Fibroblast of skin of scalp (primary cell): ENCODE results near the gene MTF2.
"Not testable (repeated sequence)": the region's sequence is repeated elsewhere in the genome, so short reads cannot be mapped to it uniquely, and the experiment has no call there.

ENCODE experiments used
- DNase-seq: peaks from one replicate; pipeline ENCODE4 v3.0.0-alpha.2; 2013

Gene MTF2

GRCh38 chr1:93143136-93143535, 64.1 kb downstream of the MTF2 start:
- DNase-seq, result no peak

GRCh38 chr1:93143769-93144168, 64.7 kb downstream of the MTF2 start:
- no peak for DNase-seq

GRCh38 chr1:93148001-93148400, 68.9 kb downstream of the MTF2 start:
- DNase-seq, result peak; percentile 50

GRCh38 chr1:93150729-93151128, 71.6 kb downstream of the MTF2 start:
- no peak for DNase-seq

GRCh38 chr1:93151474-93151873, 72.4 kb downstream of the MTF2 start:
- DNase-seq, result no peak

- no peak for DNase-seq
Measured at GRCh38 chr1:93152835-93153234, 73.8 kb downstream of the MTF2 start.

- DNase-seq, result no peak
Measured at GRCh38 chr1:93154898-93155297, 75.8 kb downstream of the MTF2 start.

- no peak for DNase-seq
Measured at GRCh38 chr1:93155335-93155734, 76.3 kb downstream of the MTF2 start.

GRCh38 chr1:93159337-93159736, 80.3 kb downstream of the MTF2 start:
- no peak for DNase-seq

- not testable (repeated sequence) for DNase-seq
Measured at GRCh38 chr1:93163314-93163713, 84.2 kb downstream of the MTF2 start.

GRCh38 chr1:93164816-93165215, 85.7 kb downstream of the MTF2 start:
- DNase-seq, result no peak

GRCh38 chr1:93165895-93166294, 86.8 kb downstream of the MTF2 start:
- not testable (repeated sequence) for DNase-seq

- peak; percentile 44 for DNase-seq
Measured at GRCh38 chr1:93167006-93167405, 87.9 kb downstream of the MTF2 start.

- DNase-seq, result not testable (repeated sequence)
Measured at GRCh38 chr1:93170141-93170678, 91.1 kb downstream of the MTF2 start.

GRCh38 chr1:93171549-93172034, 92.5 kb downstream of the MTF2 start:
- peak; percentile 42 for DNase-seq

GRCh38 chr1:93172778-93173177, 93.7 kb downstream of the MTF2 start:
- DNase-seq, result peak; percentile 76

- DNase-seq, result not testable (repeated sequence)
Measured at GRCh38 chr1:93174638-93175037, 95.6 kb downstream of the MTF2 start.

- DNase-seq, result no peak
Measured at GRCh38 chr1:93177991-93178390, 98.9 kb downstream of the MTF2 start.

GRCh38 chr1:93178418-93178817, 99.3 kb downstream of the MTF2 start:
- no peak for DNase-seq

GRCh38 chr1:93179886-93180722, 101.0 kb downstream of the MTF2 start, which contains the start of gene TMED5:
Gene TMED5, minus strand, starts transcription at chr1:93180413. Its CDS starts 171 bp downstream, at chr1:93180242.
- DNase-seq, result peak; percentile 99

GRCh38 chr1:93180723-93181613, 101.9 kb downstream of the MTF2 start, which contains the start of gene CCDC18:
Gene CCDC18, plus strand, starts transcription at chr1:93180724. Its CDS starts 2,638 bp downstream, at chr1:93183362.
- peak; percentile 38 for DNase-seq

- DNase-seq, result no peak
Measured at GRCh38 chr1:93186667-93187066, 107.6 kb downstream of the MTF2 start.
